ENCODE measurements around the gene KIFAP3.

GRCh38 chr1:169989246-169989645, 85.2 kb downstream of the KIFAP3 start:
- TF ChIP-seq CTCF (IDR thresholded peaks at IDR 0.05) (no peak), POLR2A (IDR thresholded peaks at IDR 0.05) (no peak)

All from thyroid gland (tissue), 4 donors.